Neural cell (in vitro differentiated cells): ENCODE data around the gene EFNA4. TPM values are rescaled to one million over a fixed set of nuclear protein-coding genes. Genes with fewer than 3 reads are reported as not detected.

ENCODE experiments used
- H2AFZ ChIP-seq: fragments of 200-600, 300-800 bp; sonication (generic), shearing (Covaris generic); 2 replicates; pipeline ENCODE4 v1.6.0; 2014; ENCODE audit warnings: low read depth, mild to moderate bottlenecking, antibody characterized with exemption, low read length, moderate library complexity
- H3F3A ChIP-seq: fragments of 200-600 bp; shearing (Covaris generic); 2 replicates; pipeline ENCODE4 v1.6.1; 2016; ENCODE audit warnings: mild to moderate bottlenecking, moderate library complexity, mixed read lengths, antibody characterized with exemption, low read length; ENCODE audit not compliant: insufficient read depth, poor library complexity, severe bottlenecking
- H3K27ac ChIP-seq: fragments of 200-600, 300-800 bp; sonication (generic), shearing (Covaris generic); 2 replicates; pipeline ENCODE4 v1.5.1; 2014; ENCODE audit warnings: mild to moderate bottlenecking, low read length, moderate library complexity
- H3K27me3 ChIP-seq: fragments of 300-800, 200-600 bp; sonication (generic), shearing (Covaris generic); 2 replicates; pipeline ENCODE4 v1.6.0; 2014; ENCODE audit warnings: mild to moderate bottlenecking, low read depth, low read length, moderate library complexity; ENCODE audit not compliant: insufficient read depth
- H3K36me3 ChIP-seq: fragments of 300-800, 200-600 bp; sonication (generic), shearing (Covaris generic); 2 replicates; pipeline ENCODE4 v1.5.1; 2014; ENCODE audit warnings: mild to moderate bottlenecking, antibody characterized with exemption, low read length, moderate library complexity; ENCODE audit not compliant: insufficient read depth
- H3K4me2 ChIP-seq: fragments of 300-800, 200-600 bp; sonication (generic), shearing (Covaris generic); 2 replicates; pipeline ENCODE4 v1.6.0; 2014; ENCODE audit warnings: mild to moderate bottlenecking, low read length
- H3K4me3 ChIP-seq: fragments of 300-800, 200-600 bp; sonication (generic), shearing (Covaris generic); 2 replicates; pipeline ENCODE4 v1.5.1; 2014; ENCODE audit warnings: mild to moderate bottlenecking, low read length, moderate library complexity
- H3K79me2 ChIP-seq: fragments of 200-600 bp; shearing (Covaris generic); replicated peaks from 2 replicates; pipeline ENCODE4 v1.6.0; 2014; ENCODE audit warnings: mild to moderate bottlenecking, low read length, moderate library complexity; ENCODE audit not compliant: insufficient read depth
- H3K9ac ChIP-seq: fragments of 300-800, 200-600 bp; sonication (generic), shearing (Covaris generic); 2 replicates; pipeline ENCODE4 v1.6.1; 2016; ENCODE audit warnings: mild to moderate bottlenecking, low read length, mixed read lengths
- H3K9me2 ChIP-seq: fragments of 200-600 bp; shearing (Covaris generic); 2 replicates; pipeline ENCODE4 v1.6.1; 2016; ENCODE audit warnings: mild to moderate bottlenecking, low read length, mixed read lengths; ENCODE audit not compliant: insufficient read depth
- H3K9me3 ChIP-seq: fragments of 200-600, 300-800 bp; sonication (generic), shearing (Covaris generic); 2 replicates; pipeline ENCODE4 v1.6.1; 2016; ENCODE audit warnings: mild to moderate bottlenecking, mixed run types, low read length, moderate library complexity, mixed read lengths
- H4K20me1 ChIP-seq: fragments of 200-600 bp; shearing (Covaris generic); 2 replicates; pipeline ENCODE4 v1.6.1; 2016; ENCODE audit warnings: mild to moderate bottlenecking, mixed run types; ENCODE audit not compliant: insufficient read depth
- EP300 ChIP-seq: fragments of 450-650 bp; conservative IDR thresholded peaks from 2 replicates; pipeline ENCODE4 v1.6.1; 2014; ENCODE audit warnings: antibody characterized with exemption, mild to moderate bottlenecking, moderate library complexity; ENCODE audit not compliant: poor library complexity, severe bottlenecking
- EZH2 ChIP-seq: fragments of 200-600, 300-800 bp; shearing (Covaris generic), sonication (generic); IDR thresholded peaks from 2 replicates; pipeline ENCODE4 v1.6.1; 2014; ENCODE audit warnings: antibody characterized with exemption, low read length, borderline replicate concordance, mild to moderate bottlenecking; ENCODE audit not compliant: insufficient read depth, poor library complexity, severe bottlenecking
- MXI1 ChIP-seq: fragments of 450-650 bp; conservative IDR thresholded peaks from 2 replicates; pipeline ENCODE4 v1.6.1; 2014; ENCODE audit warnings: antibody characterized with exemption, mild to moderate bottlenecking; ENCODE audit not compliant: poor library complexity, severe bottlenecking
- POLR2AphosphoS5 ChIP-seq: IDR thresholded peaks from 2 replicates; pipeline ENCODE4 v1.6.1; 2012
- RAD21 ChIP-seq: fragments of 450-650 bp; conservative IDR thresholded peaks from 2 replicates; pipeline ENCODE4 v1.6.1; 2014; ENCODE audit warnings: antibody characterized with exemption, mild to moderate bottlenecking, moderate library complexity
- SMC3 ChIP-seq: fragments of 450-650 bp; conservative IDR thresholded peaks from 2 replicates; pipeline ENCODE4 v1.6.1; 2014; ENCODE audit warnings: antibody characterized with exemption, mild to moderate bottlenecking, moderate library complexity; ENCODE audit not compliant: poor library complexity
- TAF1 ChIP-seq: IDR thresholded peaks from 2 replicates; pipeline ENCODE4 v1.6.1; 2012; ENCODE audit warnings: low read depth
- polyA plus RNA-seq: library from polyadenylated mRNA; depleted of rRNA; stranded (reverse); fragments of >200 nt; gene quantifications from 2 replicates; pipeline ENCODE4 v1.2.3, GENCODE V29; 2014
- TF ChIP-seq, protein P1 (sequence below): fragments of 450-650 bp; IDR thresholded peaks from 2 replicates; pipeline ENCODE4 v1.5.1; 2014; ENCODE audit warnings: antibody characterized with exemption, mild to moderate bottlenecking, moderate library complexity; ENCODE audit not compliant: poor library complexity, severe bottlenecking
- TF ChIP-seq, protein P2 (sequence below): IDR thresholded peaks from 2 replicates; pipeline ENCODE4 v1.6.1; 2012; ENCODE audit warnings: borderline replicate concordance

Gene EFNA4
- polyA plus RNA-seq, 1 donor from 2014 or later, result 1.2 TPM

DNA sequence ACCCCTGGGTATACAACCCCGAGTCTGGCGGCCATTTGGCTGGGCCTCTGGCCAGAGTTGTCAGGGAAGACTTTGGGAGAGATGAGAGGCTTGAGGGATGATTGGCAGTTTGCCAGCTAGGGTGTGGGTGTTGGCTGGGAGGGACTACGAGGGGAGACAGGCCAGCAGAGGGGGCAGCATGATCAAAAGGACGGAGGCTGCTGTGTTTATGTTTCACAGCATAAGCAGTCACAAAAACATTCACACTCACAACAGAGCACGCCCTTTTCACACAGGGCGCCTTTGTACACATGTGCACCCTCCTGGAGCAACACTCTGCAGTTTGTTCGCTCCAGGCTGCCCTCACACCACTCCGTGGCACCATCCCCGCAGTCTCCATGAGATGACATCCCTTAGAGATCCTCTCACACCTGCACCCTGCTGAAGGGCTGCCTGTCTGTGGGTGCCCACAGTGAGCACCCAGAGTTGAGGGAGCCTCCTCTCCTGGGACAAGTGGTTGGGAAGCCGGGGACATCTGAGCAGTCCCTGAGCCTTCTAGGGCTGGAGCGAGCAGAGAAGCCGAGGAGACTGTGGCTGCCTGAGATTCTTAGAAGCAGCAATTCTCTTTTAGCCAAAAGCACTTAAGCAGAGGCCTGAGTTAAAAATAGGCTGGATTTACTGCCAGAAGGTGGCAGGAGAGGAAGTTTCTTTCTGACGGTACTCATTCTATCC lies 30.5 kb downstream of the EFNA4 start:
- Histone ChIP-seq H3K4me2 (no peak overlapping the region), H3K9me3 (no peaks in the 10 kb centered on the region), H3F3A (no peaks in the 10 kb centered on the region), H3K9ac (no peak overlapping the region), H2AFZ (no peak overlapping the region), H3K79me2 (no peaks in the 10 kb centered on the region), H3K9me2 (no peaks in the 10 kb centered on the region), H3K27me3 (no peaks in the 10 kb centered on the region), H3K27ac (no peak overlapping the region), H4K20me1 (no peaks in the 10 kb centered on the region), H3K36me3 (no peaks in the 10 kb centered on the region), H3K4me3 (no peak overlapping the region)
- TF ChIP-seq, protein P1, sequence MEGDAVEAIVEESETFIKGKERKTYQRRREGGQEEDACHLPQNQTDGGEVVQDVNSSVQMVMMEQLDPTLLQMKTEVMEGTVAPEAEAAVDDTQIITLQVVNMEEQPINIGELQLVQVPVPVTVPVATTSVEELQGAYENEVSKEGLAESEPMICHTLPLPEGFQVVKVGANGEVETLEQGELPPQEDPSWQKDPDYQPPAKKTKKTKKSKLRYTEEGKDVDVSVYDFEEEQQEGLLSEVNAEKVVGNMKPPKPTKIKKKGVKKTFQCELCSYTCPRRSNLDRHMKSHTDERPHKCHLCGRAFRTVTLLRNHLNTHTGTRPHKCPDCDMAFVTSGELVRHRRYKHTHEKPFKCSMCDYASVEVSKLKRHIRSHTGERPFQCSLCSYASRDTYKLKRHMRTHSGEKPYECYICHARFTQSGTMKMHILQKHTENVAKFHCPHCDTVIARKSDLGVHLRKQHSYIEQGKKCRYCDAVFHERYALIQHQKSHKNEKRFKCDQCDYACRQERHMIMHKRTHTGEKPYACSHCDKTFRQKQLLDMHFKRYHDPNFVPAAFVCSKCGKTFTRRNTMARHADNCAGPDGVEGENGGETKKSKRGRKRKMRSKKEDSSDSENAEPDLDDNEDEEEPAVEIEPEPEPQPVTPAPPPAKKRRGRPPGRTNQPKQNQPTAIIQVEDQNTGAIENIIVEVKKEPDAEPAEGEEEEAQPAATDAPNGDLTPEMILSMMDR, result peak; percentile 61
- TF ChIP-seq RAD21 (peak; percentile 55), SMC3 (peak; percentile 68), MXI1 (no peak)

DNA sequence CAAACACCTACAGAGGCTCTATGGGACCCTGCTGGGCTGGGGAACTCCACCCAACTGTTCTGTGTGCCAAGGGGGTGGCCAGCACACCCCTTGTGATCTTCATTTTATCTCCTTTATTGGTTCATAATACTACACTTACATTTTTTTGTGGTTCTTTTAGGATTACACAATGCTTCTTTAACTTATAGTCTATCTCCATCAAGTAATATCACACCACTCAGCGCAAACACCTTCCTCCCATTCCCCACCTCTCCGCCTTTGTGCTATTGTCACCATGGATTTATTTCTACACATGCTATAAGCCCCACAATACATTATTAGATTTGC lies 31.0 kb downstream of the EFNA4 start:
- H4K20me1 ChIP-seq, result no peaks in the 10 kb centered on the region
- no peaks in the 10 kb centered on the region for H3K36me3 ChIP-seq
- H3K9ac ChIP-seq, result no peak overlapping the region
- no peaks in the 10 kb centered on the region for H3K79me2 ChIP-seq
- H2AFZ ChIP-seq, result no peak overlapping the region
- H3K9me2 ChIP-seq, result no peaks in the 10 kb centered on the region
- no peak overlapping the region for H3K27ac ChIP-seq
- H3K4me2 ChIP-seq, result no peak overlapping the region
- H3K27me3 ChIP-seq, result no peaks in the 10 kb centered on the region
- no peaks in the 10 kb centered on the region for H3K9me3 ChIP-seq
- no peak overlapping the region for H3K4me3 ChIP-seq
- H3F3A ChIP-seq, result no peaks in the 10 kb centered on the region
- no peak for TF ChIP-seq SMC3
- TF ChIP-seq, protein P1, result peak; percentile 12

DNA sequence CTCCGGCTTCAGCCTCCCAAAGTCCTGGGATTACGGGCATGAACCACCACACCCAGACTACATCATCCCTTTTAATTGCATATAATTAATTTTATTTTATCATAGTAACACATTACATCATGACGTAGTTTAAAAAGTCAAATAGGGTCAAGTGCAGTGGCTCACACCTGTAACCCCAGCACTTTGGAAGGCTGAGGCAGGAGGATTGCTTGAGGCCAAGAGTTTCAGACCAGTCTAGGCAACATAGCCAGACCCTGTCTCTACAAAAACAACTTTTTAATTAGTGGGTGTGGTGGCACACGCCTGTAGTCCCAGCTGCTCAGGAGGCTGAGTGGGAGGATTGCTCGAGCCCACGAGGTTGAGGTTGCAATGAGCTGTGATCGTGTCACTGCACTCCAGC lies 35.8 kb downstream of the EFNA4 start:
- H3K36me3 ChIP-seq, result no peaks in the 10 kb centered on the region
- H3K9me2 ChIP-seq, result no peaks in the 10 kb centered on the region
- no peaks in the 10 kb centered on the region for H3K9me3 ChIP-seq
- no peaks in the 10 kb centered on the region for H3K27me3 ChIP-seq
- H2AFZ ChIP-seq, result no peak overlapping the region
- no peak overlapping the region for H3K9ac ChIP-seq
- H4K20me1 ChIP-seq, result no peaks in the 10 kb centered on the region
- H3K4me3 ChIP-seq, result no peak overlapping the region
- TF ChIP-seq POLR2AphosphoS5 (no peak), EP300 (no peak), RAD21 (no peak), EZH2 (no peak), MXI1 (no peak), SMC3 (no peak), TAF1 (no peak)
- TF ChIP-seq, protein P2, sequence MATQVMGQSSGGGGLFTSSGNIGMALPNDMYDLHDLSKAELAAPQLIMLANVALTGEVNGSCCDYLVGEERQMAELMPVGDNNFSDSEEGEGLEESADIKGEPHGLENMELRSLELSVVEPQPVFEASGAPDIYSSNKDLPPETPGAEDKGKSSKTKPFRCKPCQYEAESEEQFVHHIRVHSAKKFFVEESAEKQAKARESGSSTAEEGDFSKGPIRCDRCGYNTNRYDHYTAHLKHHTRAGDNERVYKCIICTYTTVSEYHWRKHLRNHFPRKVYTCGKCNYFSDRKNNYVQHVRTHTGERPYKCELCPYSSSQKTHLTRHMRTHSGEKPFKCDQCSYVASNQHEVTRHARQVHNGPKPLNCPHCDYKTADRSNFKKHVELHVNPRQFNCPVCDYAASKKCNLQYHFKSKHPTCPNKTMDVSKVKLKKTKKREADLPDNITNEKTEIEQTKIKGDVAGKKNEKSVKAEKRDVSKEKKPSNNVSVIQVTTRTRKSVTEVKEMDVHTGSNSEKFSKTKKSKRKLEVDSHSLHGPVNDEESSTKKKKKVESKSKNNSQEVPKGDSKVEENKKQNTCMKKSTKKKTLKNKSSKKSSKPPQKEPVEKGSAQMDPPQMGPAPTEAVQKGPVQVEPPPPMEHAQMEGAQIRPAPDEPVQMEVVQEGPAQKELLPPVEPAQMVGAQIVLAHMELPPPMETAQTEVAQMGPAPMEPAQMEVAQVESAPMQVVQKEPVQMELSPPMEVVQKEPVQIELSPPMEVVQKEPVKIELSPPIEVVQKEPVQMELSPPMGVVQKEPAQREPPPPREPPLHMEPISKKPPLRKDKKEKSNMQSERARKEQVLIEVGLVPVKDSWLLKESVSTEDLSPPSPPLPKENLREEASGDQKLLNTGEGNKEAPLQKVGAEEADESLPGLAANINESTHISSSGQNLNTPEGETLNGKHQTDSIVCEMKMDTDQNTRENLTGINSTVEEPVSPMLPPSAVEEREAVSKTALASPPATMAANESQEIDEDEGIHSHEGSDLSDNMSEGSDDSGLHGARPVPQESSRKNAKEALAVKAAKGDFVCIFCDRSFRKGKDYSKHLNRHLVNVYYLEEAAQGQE, result no peak
- TF ChIP-seq, protein P1, result no peak
- no peak overlapping the region for H3K4me2 ChIP-seq
- H3K27ac ChIP-seq, result no peak overlapping the region
- H3F3A ChIP-seq, result no peaks in the 10 kb centered on the region
- H3K79me2 ChIP-seq, result no peaks in the 10 kb centered on the region
